Islet precursor cell (in vitro differentiated cells): ENCODE measurements around the gene GPC6.
A peak's percentile ranks its signal among the peaks of the same experiment; 100 is the strongest.

Experiments used
- DNase-seq: peaks from one replicate; pipeline ENCODE4 v3.0.0-alpha.2; 2018

Gene GPC6

DNA sequence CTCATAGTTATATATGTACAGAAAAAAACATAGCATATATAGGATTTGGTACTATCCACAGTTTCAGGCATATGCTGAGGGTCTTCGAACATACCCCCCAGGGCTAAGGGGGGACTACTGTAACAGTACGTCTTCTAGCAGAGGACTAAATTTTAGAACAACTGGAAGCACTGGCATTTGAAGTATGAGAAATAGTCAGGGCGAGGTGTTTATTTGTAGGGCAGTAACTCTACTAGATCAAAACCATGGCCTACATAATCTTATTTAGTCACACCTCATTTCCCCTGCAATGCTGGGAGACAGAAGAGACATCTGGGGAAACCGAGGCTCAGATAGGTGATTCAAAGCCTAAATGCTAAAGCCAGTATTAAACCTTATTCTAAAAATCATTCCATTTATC, 1007.2 kb downstream of the GPC6 start:
- no peak for DNase-seq

DNA sequence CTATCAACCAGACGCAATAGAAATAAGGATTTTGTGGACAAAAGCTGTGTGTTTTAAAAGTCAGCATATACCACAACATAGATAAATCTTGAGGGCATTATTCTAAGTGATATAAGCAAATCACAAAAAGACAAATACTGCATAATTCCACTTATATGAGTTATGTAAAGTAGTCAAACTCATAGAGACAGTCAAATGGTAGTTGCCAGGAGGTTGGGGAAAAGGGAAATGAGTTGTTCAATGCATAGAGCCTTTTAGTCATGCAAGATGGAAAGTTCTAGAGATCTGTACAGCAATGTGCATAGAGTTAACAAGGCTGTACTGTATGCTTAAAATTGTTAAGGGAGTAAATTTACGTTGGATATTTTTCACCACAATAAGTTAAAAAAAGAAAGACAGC, 1008.1 kb downstream of the GPC6 start:
- no peak for DNase-seq

- DNase-seq, result no peak
Measured at GRCh38 chr13:94236132-94236531, 1009.5 kb downstream of the GPC6 start.

DNA sequence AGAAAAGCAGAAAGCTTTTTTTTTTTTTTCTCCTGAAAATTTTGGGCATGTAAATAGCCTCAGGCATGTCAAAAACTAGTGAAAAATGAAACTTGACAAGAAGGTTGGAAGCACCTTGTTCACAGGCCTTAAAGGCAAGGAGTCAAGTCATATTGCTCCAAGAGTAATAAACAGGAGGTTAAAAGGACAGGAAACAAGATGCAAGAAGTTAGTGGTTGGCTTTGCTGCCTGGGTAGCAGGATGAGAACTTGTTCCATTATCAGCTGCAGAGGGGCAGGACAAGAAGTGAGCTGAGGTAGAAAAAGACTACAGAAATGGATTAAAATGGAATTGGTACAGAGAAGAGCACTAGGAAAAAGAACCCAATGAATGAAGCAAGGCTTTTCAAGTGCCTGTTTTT, 1010.3 kb downstream of the GPC6 start:
- DNase-seq, result no peak

GRCh38 chr13:94239135-94239534, 1012.5 kb downstream of the GPC6 start:
- no peak for DNase-seq

- DNase-seq, result no peak
Measured at GRCh38 chr13:94242554-94242953, 1015.9 kb downstream of the GPC6 start.

GRCh38 chr13:94243551-94243950, 1016.9 kb downstream of the GPC6 start:
- DNase-seq, result no peak

GRCh38 chr13:94246495-94246894, 1019.9 kb downstream of the GPC6 start:
- DNase-seq, result no peak

DNA sequence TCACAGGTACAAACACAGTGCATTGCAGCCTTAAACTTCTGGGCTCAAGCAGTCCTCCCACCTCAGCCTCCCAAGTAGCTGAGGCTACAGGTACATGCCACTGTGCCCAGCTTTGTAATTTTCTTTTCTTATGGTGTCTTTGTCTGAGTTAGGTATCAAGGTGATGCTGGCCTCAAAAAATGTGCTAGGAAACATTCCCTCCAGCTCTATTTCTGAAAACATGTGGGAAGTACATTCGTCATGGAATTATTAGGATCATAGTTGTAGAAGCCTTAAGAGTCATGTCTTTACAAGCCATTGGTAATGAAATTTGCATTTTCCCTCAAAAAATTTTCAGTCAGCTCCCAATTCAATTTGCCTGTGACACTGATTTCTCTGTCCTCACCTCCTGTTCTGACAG, 1021.3 kb downstream of the GPC6 start:
- DNase-seq, result no peak

DNA sequence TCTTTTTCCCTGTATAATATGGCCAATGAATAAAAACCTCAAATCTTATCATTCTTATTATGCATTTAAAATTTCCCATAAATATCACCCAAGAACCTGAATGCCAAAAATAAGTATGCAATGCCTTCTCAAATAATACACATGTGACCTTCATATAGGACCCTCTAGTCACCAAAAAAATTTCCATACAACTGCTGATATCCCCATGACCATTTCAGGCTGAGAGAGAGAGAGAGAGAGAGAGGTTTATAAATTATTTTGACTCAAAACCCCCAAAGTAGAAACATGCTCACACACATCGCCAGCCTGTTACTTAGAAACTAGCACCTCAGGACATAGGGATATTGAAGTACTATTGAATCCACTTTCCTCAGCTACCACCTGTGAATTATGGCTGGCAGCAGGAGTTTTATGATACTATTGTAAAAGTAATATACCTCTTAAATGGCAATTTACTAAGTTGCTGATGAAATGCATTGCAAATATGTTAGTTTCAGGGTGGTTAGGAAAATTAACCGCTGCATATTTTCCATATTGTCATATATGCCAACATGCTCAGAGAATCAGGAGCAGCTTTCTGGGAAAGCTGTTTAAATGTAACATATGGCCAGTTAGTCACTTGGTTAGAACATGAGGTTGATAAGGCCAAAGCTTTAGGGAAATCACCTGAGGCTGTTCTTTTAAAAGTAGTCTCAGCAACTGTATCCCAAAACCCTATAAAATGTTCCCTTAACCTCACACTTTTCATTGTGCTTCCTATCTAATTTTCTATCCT, 1022.0 kb downstream of the GPC6 start:
- DNase-seq, result no peak

DNA sequence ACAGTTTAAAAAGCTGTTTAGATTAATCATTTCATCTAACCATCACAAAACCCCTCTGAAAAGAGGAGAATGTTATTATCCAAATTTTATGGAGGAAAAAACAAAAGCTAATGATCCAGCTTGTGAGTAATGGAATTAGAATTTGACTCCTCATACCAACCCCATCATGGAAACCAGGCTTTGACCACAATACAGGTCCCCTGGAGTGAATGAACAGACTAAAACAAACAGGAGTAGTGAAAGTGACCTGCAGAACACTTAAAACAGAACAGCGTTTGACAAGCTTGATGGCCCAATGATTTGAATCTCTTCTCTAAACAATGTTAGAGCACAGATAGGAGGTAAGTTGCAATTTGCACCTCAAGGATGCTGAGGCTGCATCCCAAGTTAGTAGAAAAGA, 1022.9 kb downstream of the GPC6 start:
- DNase-seq, result peak; percentile 77

DNA sequence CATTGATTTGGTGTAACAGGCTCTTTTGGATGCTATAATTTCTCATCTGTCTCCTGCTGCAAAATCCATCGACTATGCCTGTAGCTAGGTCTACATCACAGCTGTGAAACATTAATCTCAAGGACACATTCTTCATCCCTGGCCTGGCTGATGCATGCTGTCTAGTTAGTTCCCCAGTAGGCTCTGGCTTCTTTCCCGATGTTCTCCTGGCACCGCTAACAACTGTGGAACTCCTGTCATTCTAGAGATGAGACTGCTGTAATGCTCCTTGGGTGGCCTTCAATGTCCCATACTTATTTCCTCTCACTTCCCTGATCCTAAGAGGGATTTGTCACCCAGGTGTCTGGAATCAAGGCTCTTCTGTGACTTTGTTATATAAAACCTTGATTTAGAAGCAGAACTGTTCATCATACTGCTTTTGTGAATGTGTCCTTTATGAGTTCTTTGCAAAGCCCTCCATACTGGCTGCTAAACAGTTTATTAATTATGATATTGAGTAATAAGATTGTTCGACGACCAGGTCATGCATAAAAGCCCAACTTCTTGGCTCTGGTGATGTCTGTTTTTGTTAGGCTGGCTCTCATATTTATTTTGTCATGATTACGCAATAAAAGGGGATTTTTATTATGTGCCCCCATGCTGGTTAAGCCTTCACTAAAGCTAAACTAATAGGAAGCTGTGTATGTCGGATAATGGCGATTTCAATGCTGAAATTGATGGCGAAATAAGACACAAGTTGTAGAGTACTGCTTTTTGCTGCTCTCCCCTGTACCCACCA, 1025.4 kb downstream of the GPC6 start:
- DNase-seq, result no peak

GRCh38 chr13:94254737-94255136, 1028.1 kb downstream of the GPC6 start:
- DNase-seq, result no peak

- no peak for DNase-seq
Measured at GRCh38 chr13:94256721-94257120, 1030.1 kb downstream of the GPC6 start.

- DNase-seq, result no peak
Measured at GRCh38 chr13:94259984-94260383, 1033.4 kb downstream of the GPC6 start.

DNA sequence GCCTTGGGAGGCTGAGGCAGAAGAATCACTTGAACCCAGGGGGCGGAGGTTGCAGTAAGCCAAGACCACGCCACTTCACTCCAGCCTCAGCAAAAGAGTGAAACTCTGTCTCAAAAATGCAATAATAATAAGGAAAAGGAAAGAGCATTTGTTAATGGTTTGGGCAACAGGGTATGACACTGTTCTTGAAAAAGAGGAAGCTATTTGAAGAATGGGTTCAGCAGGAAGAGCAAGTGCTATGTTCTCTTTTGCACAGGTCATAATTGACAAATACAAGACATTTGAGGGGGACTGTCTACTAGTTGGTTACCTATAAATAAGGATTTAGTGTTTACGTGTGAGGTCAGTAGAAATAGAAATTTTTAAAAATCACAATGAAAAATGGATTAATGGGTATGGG, 1034.6 kb downstream of the GPC6 start:
- no peak for DNase-seq

GRCh38 chr13:94263038-94263437, 1036.4 kb downstream of the GPC6 start:
- no peak for DNase-seq

DNA sequence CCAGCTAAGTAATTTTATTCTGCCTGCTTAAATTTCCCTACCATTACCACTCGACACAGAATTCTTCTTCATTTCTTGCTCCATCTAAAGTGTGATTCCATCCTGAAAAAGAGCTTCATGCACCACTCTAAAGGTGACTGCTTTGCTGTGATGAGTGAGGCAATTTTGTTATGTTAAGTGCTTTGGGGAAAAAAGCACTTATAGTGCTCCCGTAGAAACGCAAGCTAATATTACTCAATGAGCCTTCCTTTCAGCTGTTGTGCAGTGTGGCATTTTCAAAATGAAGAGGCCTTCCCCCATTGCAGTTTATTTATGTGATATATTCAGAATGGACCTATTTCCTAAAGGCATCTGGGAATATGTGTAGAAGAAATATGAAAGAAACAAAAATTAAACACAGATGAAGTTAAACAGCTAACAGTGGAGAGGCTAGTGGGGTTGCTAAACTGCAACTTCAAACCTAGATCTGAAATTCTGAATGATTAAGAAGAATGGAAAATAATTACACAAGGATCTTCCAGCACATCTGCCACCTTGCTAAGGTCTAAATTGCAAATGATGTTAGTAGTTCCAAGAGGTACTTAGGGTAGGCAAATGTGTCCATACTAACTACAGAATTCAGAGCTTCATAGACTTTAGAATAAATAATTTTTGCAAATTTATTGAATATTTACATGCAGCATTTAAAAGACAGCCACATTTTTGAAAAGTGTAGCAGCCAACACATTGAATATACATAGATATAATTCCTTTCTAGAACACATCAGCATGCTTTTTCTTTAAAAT, 1041.2 kb downstream of the GPC6 start:
- DNase-seq, result no peak

GRCh38 chr13:94268661-94269060, 1042.1 kb downstream of the GPC6 start:
- no peak for DNase-seq

GRCh38 chr13:94269557-94269956, 1043.0 kb downstream of the GPC6 start:
- DNase-seq, result no peak

DNA sequence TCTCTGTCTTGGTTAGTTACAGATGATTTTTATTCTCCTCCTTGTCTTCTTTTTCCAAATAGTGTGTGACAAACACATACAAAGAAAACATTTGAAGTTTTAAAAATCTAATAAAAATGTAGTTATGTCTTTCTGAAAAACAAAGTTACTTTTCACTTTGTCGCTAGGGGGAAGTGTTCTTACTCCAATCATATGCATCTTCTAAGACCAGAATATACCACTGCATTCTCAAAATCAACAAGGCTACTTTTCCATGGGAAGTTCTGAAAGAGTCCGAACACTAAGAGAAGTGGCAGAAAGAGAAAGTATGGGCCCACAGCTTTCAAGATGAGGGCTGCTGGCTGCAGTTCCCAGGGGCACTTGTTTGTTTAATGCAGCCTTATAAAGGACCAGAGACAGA, 1043.9 kb downstream of the GPC6 start:
- no peak for DNase-seq

- DNase-seq, result no peak
Measured at GRCh38 chr13:94272038-94272437, 1045.4 kb downstream of the GPC6 start.

DNA sequence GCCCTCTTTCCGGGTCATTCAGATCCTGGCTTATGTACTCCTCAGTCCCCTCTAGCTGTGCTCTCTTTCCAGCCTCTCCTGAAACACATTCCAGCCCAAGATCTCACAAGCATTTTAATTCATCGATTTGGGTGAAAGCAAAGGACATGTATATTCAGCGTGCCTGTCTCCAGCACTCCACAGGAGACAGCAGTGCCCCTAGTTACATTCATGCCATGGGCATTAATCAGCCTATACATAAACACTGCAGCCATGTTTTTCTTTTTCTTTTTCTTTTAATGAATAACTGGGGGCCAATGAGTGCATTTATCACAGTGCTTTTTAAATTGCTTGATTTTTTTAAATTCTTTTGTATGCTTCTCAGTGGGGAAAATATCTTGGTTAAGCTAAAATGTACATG, 1053.7 kb downstream of the GPC6 start:
- DNase-seq, result no peak

- no peak for DNase-seq
Measured at GRCh38 chr13:94280845-94281244, 1054.2 kb downstream of the GPC6 start.
